ENCODE results near the gene NEDD1.

NEDD1 gene

DNA sequence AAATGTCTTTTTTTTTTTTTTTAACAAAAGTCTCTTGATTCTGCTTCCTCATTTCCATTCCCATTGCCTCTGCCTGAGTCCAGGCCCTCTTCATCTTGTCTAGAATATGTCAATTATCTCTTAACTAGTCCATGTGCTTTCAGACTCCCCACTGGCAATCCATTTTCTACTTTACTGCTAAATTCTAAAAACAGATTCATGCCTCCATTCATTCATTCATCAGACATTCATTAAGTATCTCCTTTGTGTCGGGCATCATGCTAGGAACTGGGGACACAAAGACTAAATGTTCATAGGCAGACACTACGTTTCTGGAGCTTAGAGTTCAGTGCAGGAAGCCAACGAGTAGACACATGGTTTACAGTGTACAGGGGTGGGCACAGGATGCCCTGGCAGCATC lies 9.6 kb upstream of the NEDD1 start:
- DNase-seq, result no peak

DNA sequence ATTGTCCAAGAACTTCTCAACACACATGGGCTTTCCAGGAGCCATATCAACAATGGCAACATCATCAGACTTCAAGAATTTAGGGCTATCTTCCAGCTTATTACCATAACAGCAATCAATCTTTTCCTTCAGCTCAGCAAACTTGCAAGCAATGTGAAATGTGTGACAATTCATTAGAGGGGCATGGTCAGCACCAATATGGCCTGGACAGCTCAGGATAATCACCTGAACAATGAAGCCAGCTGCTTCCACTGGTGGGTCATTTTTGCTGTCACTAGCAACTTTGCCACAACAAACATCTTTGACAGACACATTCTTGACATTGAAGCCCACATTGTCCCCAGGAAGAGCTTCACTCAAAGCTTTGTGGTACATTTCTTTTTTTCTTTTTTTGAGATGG lies 5.9 kb upstream of the NEDD1 start:
- no peak for DNase-seq

DNA sequence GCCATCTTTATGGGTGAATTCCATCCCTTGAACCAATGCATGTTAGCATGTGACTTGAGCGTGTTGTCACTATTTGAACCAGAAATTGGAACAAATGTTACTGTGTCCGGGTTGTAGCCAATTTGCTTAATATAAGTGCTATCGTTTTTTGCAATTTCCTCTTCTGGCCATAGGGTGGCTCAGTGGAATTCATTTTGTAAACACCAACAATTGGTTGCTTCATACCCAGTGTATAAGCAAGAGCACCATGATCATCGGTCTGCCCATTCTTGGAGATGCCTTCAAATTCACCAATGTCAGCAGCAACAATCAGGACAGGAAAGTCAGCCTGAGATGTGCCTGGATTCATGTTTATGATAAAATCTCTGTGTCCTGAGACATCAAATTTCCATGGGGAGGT lies 5.0 kb upstream of the NEDD1 start:
- no peak for DNase-seq

DNA sequence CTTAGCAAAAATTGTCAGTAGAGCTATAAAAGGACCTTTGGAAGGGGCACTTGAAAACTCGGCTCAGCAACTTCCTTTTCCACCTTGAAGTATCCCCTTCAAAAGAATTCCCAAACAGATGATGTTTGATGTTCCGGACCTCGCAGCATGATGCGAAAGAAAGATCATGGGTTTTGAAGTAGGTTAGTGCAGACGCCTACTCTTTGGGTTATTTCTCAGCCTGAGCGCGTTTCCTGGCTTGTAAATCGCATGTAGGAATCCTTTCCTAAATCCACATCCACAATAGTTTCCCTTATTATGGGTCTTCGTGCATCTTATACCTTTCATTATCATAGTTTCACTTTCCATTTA lies 584 bp upstream of the NEDD1 start:
- peak in 2 of 56 donors; percentile 3 to 28 for DNase-seq

DNA sequence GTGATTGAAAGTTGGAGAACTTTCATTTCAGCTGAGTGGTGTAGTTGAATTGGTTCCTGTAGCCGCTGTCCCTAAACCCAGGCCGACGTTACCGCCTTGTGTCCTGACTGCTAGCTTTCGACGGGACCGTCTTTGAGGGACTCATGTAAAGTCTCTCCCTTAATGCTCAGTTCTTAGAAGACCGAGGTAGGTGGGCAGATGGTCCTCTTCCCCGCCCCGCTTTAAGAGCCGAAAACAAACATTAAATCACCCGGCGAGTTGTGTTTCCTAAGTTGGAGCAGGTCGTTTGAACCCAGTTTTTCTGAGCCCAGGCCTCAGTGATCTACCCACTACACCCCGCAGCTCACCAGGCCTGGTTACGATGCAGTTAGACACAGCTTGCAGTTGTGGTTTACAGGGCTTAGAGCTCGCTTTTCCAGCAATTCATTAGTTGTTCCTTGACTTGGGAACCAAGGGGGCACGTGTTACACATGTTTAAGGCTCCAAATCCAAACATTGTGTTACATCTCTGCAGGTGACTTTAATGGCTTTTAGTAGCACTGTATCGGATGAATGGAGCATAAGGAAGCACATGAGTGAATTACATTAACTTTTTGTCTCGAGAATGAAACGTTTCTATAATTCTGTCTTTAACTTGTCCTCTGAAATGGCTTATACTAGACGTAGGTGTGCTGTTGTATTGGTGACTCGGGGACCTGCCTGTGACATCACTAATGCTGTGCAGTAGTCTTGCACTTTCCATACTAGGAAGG lies 790 bp downstream of the NEDD1 start:
- peak in 7 of 56 donors; percentile 2 to 13 (median 8) for DNase-seq

DNA sequence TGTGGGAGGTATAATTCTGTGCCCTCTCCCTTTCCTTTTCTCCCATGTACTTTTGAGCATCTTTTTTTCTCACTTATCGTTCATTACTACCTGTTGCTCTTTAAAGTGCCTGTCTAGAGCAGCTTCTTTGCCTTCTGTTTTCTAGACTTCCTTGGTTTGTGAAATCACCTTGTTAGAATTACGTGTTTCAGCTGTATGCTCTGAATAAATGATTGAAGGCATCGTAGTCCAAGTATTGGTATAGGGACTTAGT lies 1.3 kb downstream of the NEDD1 start:
- no peak for DNase-seq

DNA sequence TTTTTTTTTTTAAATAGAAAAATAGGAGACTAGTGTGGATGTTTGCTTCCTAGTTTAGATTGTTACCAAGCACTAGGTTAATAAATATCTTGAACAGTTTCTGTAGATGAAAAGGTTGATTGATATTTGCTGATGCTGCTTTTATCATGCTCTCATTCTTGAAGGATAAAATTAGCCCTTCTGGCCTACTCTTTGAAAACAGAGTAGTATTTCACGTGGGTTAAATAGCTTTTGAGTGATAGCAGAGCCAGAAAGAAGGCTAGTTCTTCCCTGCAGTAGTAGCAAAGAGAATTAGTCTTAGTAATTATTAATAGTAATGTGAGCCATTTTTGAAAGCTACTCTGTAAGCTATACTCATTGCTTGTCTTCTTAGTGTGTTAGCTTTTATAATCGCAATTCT lies 5.2 kb downstream of the NEDD1 start:
- DNase-seq, result no peak

DNA sequence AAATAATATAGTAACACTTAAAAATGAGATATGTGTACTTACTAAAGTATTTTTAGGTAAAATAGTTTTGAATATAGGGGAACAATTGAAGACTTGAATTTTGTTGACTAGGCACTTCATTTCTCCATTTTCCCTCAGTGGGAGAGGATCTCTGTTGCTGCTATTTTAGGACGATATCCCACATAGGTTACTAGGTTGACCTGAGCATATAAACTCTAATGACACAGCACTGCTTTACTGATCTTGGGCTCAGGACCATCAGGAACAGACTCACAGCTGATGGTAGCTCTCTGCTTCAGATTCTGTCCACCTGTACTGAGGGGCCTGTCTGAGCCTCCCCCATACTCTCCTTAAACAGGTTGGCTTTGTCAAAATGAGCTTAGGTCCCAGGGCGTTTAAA lies 5.9 kb downstream of the NEDD1 start:
- no peak for DNase-seq

DNA sequence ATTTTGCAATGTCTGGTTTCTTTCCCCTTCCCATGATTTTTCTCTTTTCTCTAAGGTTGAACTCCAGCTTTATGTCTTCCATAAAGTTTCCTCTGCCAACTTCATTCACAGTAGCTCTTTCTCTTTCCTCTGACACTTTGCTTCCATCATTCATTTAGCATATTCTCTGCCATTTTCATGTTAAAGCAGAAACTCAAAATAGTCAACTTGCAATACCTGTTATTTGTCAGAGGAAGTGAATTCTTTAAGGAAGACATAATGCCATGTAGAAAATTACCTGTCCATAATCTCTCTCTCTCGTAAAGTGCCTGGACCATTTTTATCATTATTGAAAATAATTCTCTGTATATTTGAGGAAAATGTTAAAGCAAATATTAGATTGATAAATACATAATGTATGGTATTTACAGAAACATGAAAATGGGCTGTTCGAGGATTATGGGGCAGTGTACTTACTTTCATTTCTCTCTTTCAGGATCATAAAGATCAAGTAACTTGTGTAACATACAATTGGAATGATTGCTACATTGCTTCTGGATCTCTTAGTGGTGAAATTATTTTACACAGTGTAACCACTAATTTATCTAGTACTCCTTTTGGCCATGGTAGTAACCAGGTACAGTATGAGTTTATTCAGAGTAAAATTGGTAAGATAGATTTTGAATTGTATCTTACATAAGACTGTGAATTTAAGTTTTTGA lies 12.6 kb downstream of the NEDD1 start:
- DNase-seq, result no peak

DNA sequence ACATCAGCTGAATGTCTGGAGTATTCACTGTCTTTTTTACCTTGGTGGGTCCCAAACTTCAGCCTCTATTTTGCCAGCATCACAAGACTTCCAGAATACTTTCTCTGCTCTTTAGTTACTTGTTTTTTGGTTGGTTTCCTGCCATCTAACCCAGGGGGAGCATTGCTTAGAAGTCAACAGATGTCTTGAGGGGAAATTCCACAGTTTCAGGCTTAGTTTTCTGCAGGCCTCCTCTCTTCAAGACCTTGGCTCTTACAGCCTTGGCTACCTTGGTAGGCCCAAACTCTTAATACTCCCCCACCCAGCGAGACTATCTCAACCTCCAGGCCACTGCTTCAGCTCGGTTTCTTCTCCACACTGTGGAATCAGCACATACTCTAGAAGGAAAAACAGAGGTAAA lies 41.7 kb downstream of the NEDD1 start:
- DNase-seq, result no peak

DNA sequence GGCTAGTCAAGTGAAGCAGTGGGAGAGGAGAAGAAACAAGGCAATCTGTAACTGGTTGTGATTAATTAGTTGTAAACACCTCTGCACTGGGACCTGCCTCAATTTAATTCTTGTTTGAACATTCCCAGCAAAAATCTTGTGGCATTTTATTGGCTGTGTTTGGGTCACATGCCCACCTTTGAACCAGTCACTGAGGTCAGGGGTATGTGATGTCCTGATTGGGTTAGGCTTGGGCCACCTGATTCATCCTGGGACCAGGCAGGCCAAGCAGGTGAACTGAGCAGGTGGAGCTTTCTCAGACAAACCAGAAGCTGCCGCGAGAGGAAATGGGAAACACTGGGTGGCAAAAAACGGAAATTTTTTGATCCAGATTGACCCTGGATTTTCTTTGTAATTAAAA lies 72.5 kb downstream of the NEDD1 start:
- no peak for DNase-seq

DNA sequence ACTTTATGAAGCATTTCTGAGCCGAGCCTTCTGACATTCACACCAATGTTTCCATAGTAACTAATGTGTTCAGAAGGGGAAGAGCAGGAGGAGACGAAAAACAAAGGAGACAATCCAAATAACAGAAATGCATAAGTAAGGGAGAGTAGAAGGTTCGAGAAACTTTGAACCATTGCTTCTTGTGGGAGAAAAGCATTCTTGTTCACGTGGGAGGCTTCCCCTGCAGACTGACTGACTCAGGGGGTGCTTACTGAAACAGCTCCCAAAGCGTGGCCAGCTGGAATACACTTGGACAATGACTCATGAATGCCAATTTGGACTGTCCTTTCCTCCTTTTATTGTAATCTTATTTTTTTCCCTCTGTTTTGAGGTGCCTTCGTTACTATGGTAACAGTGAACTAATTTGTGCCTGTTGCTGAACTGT lies 73.9 kb downstream of the NEDD1 start:
- DNase-seq, result peak in 2 of 56 donors; percentile 30 to 39

DNA sequence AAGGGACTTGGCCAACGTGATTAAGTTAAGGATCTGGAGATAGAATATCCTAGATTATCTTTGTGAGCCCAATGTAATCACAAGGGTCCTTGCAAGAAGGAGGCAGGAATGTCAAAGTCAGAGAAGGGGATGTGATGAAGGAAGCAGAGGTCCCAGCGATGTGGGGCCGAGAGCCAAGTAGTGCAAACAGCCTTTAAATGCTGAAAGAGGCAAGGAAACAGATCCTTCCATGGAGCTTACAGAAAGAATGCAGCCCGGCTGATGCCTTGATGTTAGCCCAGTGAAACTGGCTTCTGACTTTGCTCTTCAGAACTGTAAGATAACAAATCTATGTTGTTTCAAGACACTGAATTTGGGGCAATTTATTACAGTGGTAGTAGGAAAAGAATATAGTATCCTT lies 74.9 kb downstream of the NEDD1 start:
- no peak for DNase-seq

DNA sequence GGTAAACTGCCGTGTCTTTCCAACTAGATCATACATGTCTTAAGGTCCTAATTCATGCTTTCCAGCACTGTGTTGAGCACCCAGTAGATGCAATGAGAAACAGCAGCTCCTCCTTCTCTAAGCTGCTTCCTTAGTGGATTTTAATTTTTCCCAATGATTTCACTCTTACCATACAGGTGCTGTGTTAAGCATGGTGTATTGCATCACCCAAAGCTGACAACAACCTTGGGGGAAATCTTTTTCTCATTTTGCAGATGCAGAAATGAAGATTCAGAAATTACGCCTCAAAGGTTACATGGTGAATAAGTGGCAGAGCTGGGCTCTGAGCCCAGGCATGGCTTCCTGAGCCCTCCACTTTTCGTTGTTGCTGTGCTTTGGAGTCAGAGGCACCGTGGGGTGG lies 75.6 kb downstream of the NEDD1 start:
- no peak for DNase-seq

DNA sequence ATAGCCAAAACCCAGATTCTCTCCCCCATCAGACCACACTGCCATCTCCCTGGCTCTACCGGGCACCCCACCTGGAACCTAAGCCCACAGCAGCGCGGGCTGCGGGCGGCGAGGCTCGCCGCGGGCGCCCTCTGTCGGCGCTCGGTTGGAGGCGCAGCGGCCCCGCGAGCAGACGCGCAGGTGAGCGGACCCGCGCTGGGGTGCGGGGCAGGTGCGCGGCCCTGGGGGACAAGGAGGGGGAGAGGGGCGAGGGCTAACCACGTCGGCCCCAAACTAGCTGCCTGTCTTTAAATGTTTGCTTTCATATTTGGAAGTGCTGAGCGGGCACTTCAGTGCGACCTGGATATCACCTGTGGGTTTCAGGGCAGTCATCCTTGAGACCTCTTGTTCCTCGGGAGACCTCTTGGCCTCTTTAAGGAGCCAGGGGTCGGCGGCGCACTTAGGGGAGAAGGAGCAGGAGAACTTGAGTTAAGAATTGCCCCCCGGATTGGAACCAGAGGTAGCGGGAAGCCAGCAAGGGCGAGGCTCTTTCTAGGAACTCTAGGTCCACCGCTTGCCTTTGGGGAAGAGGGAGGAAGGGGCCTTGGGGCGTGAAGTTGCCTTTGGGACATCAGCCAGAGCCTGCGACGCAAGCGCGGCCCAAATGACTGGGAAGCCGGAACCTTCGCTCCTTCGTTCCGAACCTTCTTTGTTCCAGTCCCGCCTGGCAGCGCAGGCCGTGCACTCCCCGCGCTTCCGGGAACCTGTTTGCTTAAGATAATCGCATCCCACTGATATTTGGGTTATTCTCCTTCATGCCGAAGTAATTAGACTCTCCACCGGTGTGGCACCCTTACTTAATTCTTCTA lies 78.7 kb downstream of the NEDD1 start:
- peak in 3 of 56 donors; percentile 5 to 12 (median 6) for DNase-seq

DNA sequence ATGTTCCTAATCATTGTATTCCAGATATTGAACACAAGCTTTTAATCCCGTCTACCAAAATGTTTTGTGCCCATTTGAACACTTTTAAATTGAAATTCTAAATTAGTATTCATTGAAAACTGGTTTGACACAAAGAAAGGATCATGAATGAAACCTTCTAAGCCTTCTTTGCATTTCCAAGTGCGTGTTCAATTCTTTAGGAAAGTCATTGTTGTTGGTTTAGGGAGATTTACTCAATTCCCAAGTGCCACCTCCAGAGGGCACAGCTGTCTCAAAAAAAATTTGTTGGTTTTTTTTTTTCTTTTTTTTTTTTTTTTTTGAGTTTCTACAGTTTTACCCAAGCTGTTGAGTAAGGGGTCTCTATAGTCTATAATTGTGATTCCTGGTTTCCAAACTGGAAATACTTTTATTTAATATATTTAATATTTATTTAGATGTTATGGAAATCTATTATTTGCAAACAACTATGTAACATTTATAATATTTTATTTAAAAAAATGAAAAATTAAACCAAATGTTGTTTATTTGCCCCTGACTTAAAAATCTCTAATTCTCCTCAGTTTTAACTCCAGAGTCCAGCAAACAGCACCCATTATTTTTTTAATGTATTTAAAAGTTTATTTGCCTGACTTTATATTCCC lies 79.9 kb downstream of the NEDD1 start:
- peak in 2 of 56 donors; percentile 0 to 39 for DNase-seq

DNA sequence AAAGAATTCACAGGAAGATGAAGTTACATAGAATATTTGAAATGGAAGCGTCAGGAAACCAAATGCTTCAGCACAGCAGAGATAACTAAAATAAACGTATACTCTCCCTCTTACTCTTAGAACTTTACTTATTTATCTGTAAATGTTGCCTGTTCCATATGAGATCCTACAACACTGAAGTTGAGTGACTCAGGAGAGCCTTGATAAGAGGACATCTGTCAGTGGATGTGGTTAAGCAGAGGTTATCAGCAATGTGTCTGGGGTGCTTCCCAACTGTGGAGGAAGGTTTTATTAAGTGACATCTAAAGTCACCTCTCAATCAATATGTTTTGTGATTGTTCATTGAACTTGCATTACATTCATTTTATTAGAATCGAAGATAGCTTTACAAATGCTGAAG lies 81.9 kb downstream of the NEDD1 start:
- no peak for DNase-seq

DNA sequence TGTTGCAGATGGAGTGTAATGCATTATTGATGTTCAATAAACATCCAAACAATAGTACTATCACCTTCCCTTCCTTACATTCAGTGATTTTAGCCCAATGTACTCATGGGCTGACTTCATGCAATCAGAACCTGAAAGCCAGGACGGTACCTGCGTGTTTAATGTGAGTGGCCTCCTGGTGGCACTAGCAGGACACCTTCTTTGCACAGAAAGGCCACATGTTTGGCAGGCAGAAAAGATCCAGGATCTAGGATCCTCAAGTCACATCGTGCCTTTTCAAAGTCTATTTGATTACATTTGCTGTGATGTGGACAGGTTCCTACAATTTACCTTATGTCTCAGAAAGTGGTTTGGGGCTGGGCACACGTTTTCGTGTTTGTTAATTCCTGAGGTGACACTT lies 82.9 kb downstream of the NEDD1 start:
- DNase-seq, result no peak

DNA sequence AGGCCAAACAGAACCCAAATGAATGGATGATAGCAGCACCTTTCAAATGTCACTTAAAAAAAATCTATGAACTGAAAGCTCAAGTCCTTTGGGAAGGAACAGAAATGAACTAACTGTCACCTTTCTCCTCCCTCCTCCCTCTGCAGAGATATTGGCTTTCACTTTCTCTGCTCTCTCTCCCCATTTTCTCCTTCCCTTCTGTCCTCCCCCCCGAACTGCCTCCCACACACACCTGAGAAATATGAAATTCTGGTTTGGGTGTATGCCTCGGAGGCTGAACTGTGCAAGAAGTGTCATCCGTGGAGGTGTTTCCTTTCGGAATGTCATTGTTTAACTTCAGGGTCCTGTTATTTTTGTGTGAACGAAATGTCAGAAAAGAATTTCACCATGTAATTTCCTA lies 87.8 kb downstream of the NEDD1 start:
- peak in 1 of 56 donors; percentile 28 for DNase-seq

DNA sequence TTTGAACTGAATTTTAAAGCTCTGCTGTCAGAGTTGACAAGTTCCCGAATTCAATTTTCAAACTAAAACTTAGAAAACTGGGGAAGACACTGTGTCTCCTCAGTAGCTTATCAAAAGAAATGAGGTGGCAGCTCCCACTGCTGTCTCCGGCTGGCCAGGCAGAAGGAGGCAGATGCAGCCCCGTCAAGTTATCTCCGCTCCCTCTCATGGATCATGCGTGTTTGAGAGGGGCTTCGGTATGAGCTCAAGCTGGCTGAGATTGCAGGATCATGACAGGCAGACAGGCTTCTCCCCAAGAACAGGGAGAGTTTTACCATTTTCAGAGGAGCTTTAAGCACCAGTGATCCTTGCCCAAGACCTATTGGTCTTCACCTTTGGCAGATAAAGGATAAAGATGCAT lies 88.8 kb downstream of the NEDD1 start:
- no peak for DNase-seq

DNA sequence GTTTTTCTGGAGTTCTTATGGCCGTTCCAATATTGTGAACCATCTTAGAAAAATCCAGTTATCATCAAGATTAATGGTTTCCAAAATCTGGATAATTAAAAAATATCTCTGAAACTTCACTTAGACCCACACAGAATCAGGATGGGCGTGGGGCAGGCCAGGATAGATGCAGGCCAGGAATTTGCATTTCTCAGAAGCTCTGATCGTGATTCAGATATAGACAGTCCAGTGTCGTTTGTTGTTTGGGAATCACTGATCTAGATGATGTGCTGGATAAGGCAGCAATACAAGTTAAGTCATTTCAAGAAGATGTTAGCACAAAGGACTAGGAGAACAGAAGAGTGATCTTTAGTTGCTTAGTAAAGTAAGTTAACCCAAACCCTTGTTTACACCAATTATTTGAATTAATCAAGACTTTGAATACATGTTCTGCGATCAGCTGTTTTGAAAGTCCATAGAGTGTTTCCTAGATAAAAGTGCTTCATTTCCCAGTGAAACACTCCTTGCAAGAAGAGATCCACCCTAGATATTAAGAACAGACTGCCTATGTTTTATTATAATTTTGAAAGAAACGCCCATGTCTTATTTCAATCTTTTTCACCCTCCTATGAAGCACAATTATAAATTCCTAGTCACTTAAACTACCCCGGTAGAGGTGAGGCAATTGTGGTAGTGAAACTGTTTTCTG lies 90.9 kb downstream of the NEDD1 start:
- DNase-seq, result no peak

DNA sequence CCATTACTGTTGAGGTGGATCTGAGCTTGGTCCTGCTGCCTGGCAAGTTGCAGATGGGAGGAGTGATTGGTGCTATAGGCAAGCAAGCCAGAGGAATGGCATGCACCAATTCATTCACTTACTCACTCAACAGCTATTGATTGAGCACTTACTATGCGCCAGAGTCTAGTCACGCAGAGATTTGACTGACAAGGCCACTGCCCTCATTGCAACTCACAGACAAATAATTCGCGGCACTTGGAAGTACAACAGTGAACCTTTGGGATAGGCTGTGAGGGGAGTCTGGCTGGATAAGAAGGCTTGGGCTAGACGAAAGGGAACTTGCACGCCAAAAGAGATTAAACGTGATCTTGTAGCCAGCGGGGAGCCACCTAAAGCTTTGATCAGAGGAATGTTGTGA lies 96.2 kb downstream of the NEDD1 start:
- no peak for DNase-seq
